A673 (cell line): Measurements from ENCODE around the gene MOB2. TPM values are rescaled to one million over a fixed set of nuclear protein-coding genes. Genes with fewer than 3 reads are reported as not detected.

Experiments used
- BruUV-seq: library from RNA; stranded (reverse); fragments of 400-500 nt; replicated peaks from 2 replicates; lab custom pipeline; 2021; lab: Mats Ljungman, UMichigan
- CTCF ChIA-PET: fragments of 300-600 bp; sonication (Branson Sonifier 250); formaldehyde crosslinking; loops from one replicate; lab custom pipeline; 2022; ENCODE audit warnings: antibody characterized with exemption; lab: Charles Lee
- POLR2A ChIA-PET: fragments of 300-600 bp; sonication (Branson Sonifier 250); formaldehyde crosslinking; loops from one replicate; lab custom pipeline; 2022; ENCODE audit warnings: antibody characterized with exemption; ENCODE audit not compliant: low non-redundant PET; lab: Charles Lee
- DNase-seq: peaks from one replicate; pipeline ENCODE4 v3.0.0-alpha.2; 2015; ENCODE audit warnings: low spot score
- H3K27ac ChIP-seq: fragments of 200-600 bp; sonication (generic); 2 replicates; pipeline ENCODE4 v1.5.1; 2016; ENCODE audit warnings: mixed run types, low read depth, mild to moderate bottlenecking, mixed read lengths, antibody characterized with exemption, low read length; ENCODE audit not compliant: poor library complexity, severe bottlenecking
- H3K27me3 ChIP-seq: fragments of 200-600 bp; sonication (generic); replicated peaks from 2 replicates; pipeline ENCODE4 v1.6.1; 2017; ENCODE audit warnings: mixed run types, low read depth, mild to moderate bottlenecking, mixed read lengths, antibody characterized with exemption, low read length; ENCODE audit not compliant: insufficient read depth, poor library complexity
- H3K36me3 ChIP-seq: fragments of 200-600 bp; sonication (generic); 2 replicates; pipeline ENCODE4 v1.6.1; 2016; ENCODE audit warnings: mixed run types, mild to moderate bottlenecking, mixed read lengths, antibody characterized with exemption, low read length; ENCODE audit not compliant: insufficient read depth, poor library complexity, severe bottlenecking
- H3K4me1 ChIP-seq: fragments of 200-600 bp; sonication (generic); 2 replicates; pipeline ENCODE4 v1.6.1; 2017; ENCODE audit warnings: mixed run types, mild to moderate bottlenecking, mixed read lengths, antibody characterized with exemption, low read length; ENCODE audit not compliant: insufficient read depth, poor library complexity, severe bottlenecking
- H3K4me3 ChIP-seq: fragments of 200-600 bp; sonication (generic); 2 replicates; pipeline ENCODE4 v1.5.1; 2016; ENCODE audit warnings: low read depth, mixed run types, mild to moderate bottlenecking, mixed read lengths, low read length; ENCODE audit not compliant: poor library complexity, severe bottlenecking
- H3K9me3 ChIP-seq: fragments of 200-600 bp; sonication (generic); 2 replicates; pipeline ENCODE4 v1.6.1; 2016; ENCODE audit warnings: mixed run types, low read depth, mild to moderate bottlenecking, mixed read lengths, antibody characterized with exemption, low read length; ENCODE audit not compliant: poor library complexity, severe bottlenecking
- CTCF ChIP-seq: fragments of 300-800, 200-600 bp; sonication (generic); conservative IDR thresholded peaks from 2 replicates; pipeline ENCODE4 v1.5.1; 2017; ENCODE audit warnings: low read depth, mild to moderate bottlenecking, antibody characterized with exemption, low read length, moderate library complexity, mixed read lengths
- EZH2 ChIP-seq: fragments of 200-600 bp; sonication (generic); IDR thresholded peaks from 2 replicates; pipeline ENCODE4 v1.6.1; 2017; ENCODE audit warnings: borderline replicate concordance, low read depth, mild to moderate bottlenecking, mixed read lengths, antibody characterized with exemption, low read length; ENCODE audit not compliant: poor library complexity, severe bottlenecking
- intact Hi-C: fragments of 100-400 bp; cut with micrococcal nuclease; formaldehyde crosslinking; loops from one replicate; pipeline ENCODE4 v1.10.0; 2022; ENCODE audit not compliant: unreplicated experiment
- total RNA-seq: library from RNA; stranded (reverse); gene quantifications from 2 replicates; pipeline ENCODE4 v1.2.3, GENCODE V29; 2021

The MOB2 gene
- total RNA-seq, 1 experiment from 2014 or later: 14.7 TPM

DNA sequence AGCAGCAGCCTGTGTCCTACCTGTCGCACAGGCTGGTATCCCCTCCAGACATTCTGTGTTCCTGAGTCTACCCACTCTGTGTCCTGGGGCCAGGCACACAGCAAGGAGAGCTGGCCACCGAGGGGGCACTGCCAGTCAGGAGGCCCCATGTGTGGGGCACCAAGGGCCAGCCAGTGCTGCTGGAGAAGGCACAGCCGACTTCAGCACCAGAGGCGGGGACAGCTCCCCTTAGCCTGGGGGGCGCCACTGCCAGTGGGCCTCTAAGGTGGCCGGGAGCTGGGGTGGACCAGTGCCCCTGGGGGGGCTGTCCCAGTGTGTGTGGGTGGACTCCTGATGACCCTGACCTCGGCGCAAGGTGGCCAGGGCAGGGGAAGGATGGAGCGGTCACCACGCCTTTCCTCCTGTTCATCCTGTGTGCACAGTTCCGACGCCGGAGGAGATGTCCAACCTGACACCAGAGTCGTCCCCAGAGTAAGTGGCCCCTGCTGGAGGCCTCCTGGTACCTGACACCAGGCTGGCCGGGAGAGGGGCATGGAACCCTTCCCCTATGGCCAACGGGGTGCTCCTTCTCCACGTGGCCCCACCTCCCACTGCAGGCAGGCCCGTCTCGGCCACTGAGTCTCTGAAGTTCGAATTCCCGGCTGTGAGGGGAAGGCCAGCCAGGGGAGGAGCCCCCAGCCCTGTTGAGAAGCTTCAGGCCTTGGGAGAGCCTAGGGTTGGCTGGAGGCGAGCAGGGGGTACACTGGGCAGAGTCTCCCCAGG, 35.4 kb downstream of the MOB2 start:
- DNase-seq: no peak
- intact Hi-C loops: no loop called here
- ChIA-PET POLR2A (no interaction called here), CTCF (no interaction called here)
- Histone ChIP-seq H3K4me1 (no peaks in the 10 kb centered on the region), H3K4me3 (no peak overlapping the region), H3K9me3 (no peaks in the 10 kb centered on the region), H3K27ac (no peak overlapping the region), H3K27me3 (no peaks in the 10 kb centered on the region), H3K36me3 (no peaks in the 10 kb centered on the region)
- no TSS peak for BruUV-seq
- no peak for TF ChIP-seq EZH2
- no peak for TF ChIP-seq CTCF

DNA sequence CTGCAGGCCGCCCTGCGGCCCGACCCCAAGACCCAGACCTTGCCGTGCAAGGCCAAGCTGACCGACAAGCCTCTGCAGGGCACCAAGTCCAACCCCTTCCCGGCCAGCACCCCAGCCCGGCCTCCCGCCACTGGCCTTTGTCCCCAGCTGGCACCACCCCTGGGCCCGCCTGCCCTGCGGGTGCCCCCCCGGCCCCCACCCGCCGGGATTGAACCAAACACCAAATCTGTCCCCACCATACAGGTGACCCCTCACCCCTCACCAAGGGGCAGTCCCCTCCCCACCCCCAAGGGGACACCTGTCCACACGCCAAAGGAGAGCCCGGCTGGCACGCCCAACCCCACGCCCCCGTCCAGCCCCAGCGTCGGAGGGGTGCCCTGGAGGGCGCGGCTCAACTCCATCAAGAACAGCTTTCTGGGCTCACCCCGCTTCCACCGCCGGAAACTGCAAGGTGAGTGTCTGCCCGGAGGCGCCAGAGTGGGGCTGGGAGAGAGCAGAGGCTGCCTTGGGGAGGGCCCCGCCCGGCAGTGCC, 36.2 kb downstream of the MOB2 start:
- ChIA-PET CTCF (no interaction called here), POLR2A (no interaction called here)
- intact Hi-C loops: no loop called here
- Histone ChIP-seq H3K27me3 (no peaks in the 10 kb centered on the region), H3K27ac (no peak overlapping the region), H3K36me3 (no peaks in the 10 kb centered on the region), H3K9me3 (no peaks in the 10 kb centered on the region), H3K4me1 (no peaks in the 10 kb centered on the region), H3K4me3 (no peak overlapping the region)
- BruUV-seq: no TSS peak
- DNase-seq: no peak
- TF ChIP-seq EZH2 (no peak), CTCF (no peak)

DNA sequence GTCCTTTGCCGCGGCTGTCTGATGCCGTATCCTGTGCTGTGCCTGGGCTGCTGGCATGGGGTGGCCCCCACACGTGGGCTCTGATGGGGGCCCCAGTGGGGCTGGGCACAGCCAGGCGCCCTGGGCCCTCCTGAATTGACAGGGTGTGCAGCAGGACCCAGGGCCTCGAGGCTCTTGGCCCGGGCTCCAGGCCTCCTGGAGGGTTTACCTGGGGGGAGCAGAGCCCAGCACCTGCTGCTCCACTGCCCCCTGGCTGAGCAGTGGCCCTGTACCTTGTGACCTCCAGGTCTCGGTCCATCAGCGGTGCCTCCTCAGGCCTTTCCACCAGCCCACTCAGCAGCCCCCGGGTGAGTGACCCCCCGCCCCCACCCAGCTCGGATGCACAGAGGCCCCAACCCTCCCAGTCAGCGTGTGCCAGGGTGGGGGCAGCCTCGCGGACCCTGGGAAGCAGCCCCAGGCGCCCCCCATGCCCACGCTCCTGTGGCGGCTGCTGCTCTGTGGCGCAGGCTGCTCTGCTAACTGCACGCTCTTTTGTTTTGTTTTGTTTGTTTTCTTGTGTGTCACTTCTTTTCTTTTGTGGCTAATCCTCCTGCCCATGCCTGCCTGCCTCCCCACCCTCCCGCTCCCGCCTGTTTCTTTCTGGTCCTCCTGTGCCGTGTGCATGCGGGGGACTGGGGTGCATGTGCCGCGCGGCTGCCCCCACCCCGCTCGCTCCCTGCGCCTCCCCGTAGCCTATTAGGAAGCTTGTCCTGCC, 36.9 kb downstream of the MOB2 start:
- no peak for DNase-seq
- CTCF ChIA-PET: no interaction called here
- intact Hi-C loops: no loop called here
- Histone ChIP-seq H3K4me1 (no peaks in the 10 kb centered on the region), H3K36me3 (no peaks in the 10 kb centered on the region), H3K27me3 (no peaks in the 10 kb centered on the region), H3K9me3 (no peaks in the 10 kb centered on the region), H3K27ac (no peak overlapping the region), H3K4me3 (no peak overlapping the region)
- no TSS peak for BruUV-seq
- POLR2A ChIA-PET: no interaction called here
- no peak for TF ChIP-seq CTCF
- no peak for TF ChIP-seq EZH2
